Neural crest cell (in vitro differentiated cells): ENCODE data around the gene AANAT. TPM values are rescaled to one million over a fixed set of nuclear protein-coding genes. Genes with fewer than 3 reads are reported as not detected.
"Not testable (repeated sequence)": the region's sequence is repeated elsewhere in the genome, so short reads cannot be mapped to it uniquely, and the experiment has no call there.

Experiments
- DNase-seq: peaks from one replicate; pipeline ENCODE4 v3.0.0; 2021; ENCODE audit warnings: low read depth, mixed read lengths, low spot score
- H3K27ac Mint-ChIP-seq: one replicate; pipeline ENCODE4 v1.8.0; 2021; ENCODE audit warnings: mild to moderate bottlenecking, mixed read lengths; ENCODE audit not compliant: unreplicated experiment
- H3K27me3 Mint-ChIP-seq: 2 replicates; pipeline ENCODE4 v1.8.0; 2021; ENCODE audit warnings: low read depth, mild to moderate bottlenecking, mixed read lengths
- H3K36me3 Mint-ChIP-seq: 2 replicates; pipeline ENCODE4 v1.8.0; 2021; ENCODE audit warnings: low read depth, mild to moderate bottlenecking, mixed read lengths
- H3K4me1 Mint-ChIP-seq: 2 replicates; pipeline ENCODE4 v1.8.0; 2021; ENCODE audit warnings: mixed read lengths
- H3K4me3 Mint-ChIP-seq: one replicate; pipeline ENCODE4 v1.8.0; 2021; ENCODE audit warnings: mild to moderate bottlenecking, mixed read lengths
- H3K9me3 Mint-ChIP-seq: 2 replicates; pipeline ENCODE4 v1.8.0; 2021; ENCODE audit warnings: mixed read lengths
- total RNA-seq: library from RNA; stranded (reverse); gene quantifications from 2 replicates; pipeline ENCODE4 v1.2.1, GENCODE V29; 2021
- TF ChIP-seq, protein P1 (sequence below): fragments of 200-600 bp; sonication (generic); conservative IDR thresholded peaks from 2 replicates; pipeline ENCODE4 v1.5.0; 2021; ENCODE audit warnings: antibody characterized with exemption, mild to moderate bottlenecking

Gene AANAT
- total RNA-seq, 1 donor from 2014 or later, result not detected

DNA sequence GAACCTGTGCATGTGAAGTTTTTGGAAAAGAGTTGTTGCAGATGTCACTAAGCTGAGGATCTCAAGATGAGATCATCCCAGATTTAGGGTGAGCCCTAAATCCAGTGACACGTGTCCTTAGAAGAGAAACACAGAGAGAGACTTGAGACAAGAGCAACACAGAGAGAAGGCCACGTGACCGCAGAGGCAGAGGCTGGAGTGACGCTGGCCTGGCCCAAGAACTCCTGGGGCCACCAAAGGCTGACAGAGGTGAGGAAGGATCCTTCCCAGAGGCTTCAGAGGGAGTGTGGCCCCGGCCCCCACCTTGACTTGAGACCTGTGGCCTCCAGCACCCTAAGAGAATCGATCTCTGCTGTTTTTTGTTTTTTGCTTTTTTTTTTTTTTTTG is 45.9 kb downstream of the AANAT start:
- H3K9me3 Mint-ChIP-seq, result no peaks in the 10 kb centered on the region

GRCh38 chr17:76514355-76514754 is 47.0 kb downstream of the AANAT start:
- not testable (repeated sequence) for H3K27me3 Mint-ChIP-seq, H3K27ac Mint-ChIP-seq, H3K4me3 Mint-ChIP-seq, H3K4me1 Mint-ChIP-seq, DNase-seq, H3K36me3 Mint-ChIP-seq, H3K9me3 Mint-ChIP-seq

More for the DNA sequence above, 45.9 kb downstream of the AANAT start:
- H3K4me3 Mint-ChIP-seq, result no peak overlapping the region
- H3K27me3 Mint-ChIP-seq, result peaks cover 6% of the 10 kb centered on the region
- TF ChIP-seq, protein P1, sequence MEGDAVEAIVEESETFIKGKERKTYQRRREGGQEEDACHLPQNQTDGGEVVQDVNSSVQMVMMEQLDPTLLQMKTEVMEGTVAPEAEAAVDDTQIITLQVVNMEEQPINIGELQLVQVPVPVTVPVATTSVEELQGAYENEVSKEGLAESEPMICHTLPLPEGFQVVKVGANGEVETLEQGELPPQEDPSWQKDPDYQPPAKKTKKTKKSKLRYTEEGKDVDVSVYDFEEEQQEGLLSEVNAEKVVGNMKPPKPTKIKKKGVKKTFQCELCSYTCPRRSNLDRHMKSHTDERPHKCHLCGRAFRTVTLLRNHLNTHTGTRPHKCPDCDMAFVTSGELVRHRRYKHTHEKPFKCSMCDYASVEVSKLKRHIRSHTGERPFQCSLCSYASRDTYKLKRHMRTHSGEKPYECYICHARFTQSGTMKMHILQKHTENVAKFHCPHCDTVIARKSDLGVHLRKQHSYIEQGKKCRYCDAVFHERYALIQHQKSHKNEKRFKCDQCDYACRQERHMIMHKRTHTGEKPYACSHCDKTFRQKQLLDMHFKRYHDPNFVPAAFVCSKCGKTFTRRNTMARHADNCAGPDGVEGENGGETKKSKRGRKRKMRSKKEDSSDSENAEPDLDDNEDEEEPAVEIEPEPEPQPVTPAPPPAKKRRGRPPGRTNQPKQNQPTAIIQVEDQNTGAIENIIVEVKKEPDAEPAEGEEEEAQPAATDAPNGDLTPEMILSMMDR, result no peak
- H3K4me1 Mint-ChIP-seq, result no peaks in the 10 kb centered on the region
- H3K27ac Mint-ChIP-seq, result no peak overlapping the region
- no peak for DNase-seq
- no peaks in the 10 kb centered on the region for H3K36me3 Mint-ChIP-seq

- H3K4me1 Mint-ChIP-seq, result no peaks in the 10 kb centered on the region
- TF ChIP-seq, protein P1, result no peak
- no peaks in the 10 kb centered on the region for H3K27me3 Mint-ChIP-seq
- no peak overlapping the region for H3K4me3 Mint-ChIP-seq
- H3K9me3 Mint-ChIP-seq, result no peaks in the 10 kb centered on the region
- H3K36me3 Mint-ChIP-seq, result no peaks in the 10 kb centered on the region
- DNase-seq, result no peak
- no peak overlapping the region for H3K27ac Mint-ChIP-seq
Observed at GRCh38 chr17:76515274-76515949, 48.0 kb downstream of the AANAT start.

- H3K36me3 Mint-ChIP-seq, result no peaks in the 10 kb centered on the region
- H3K4me1 Mint-ChIP-seq, result no peaks in the 10 kb centered on the region
- TF ChIP-seq, protein P1, result no peak
- no peaks in the 10 kb centered on the region for H3K27me3 Mint-ChIP-seq
- H3K4me3 Mint-ChIP-seq, result no peak overlapping the region
- no peak overlapping the region for H3K27ac Mint-ChIP-seq
- DNase-seq, result no peak
- no peaks in the 10 kb centered on the region for H3K9me3 Mint-ChIP-seq
Observed at GRCh38 chr17:76517638-76518038, 50.2 kb downstream of the AANAT start.

- peak overlapping the region; percentile 57 for H3K27ac Mint-ChIP-seq
- no peaks in the 10 kb centered on the region for H3K36me3 Mint-ChIP-seq
- peaks cover 2% of the 10 kb centered on the region for H3K27me3 Mint-ChIP-seq
- DNase-seq, result no peak
- H3K4me1 Mint-ChIP-seq, result peaks cover 6% of the 10 kb centered on the region
- TF ChIP-seq, protein P1, result no peak
- no peak overlapping the region for H3K4me3 Mint-ChIP-seq
- H3K9me3 Mint-ChIP-seq, result no peaks in the 10 kb centered on the region
Observed at GRCh38 chr17:76519048-76519966, 51.9 kb downstream of the AANAT start.

Other genes starting within 250 kb of the AANAT start
- 50.4 and 54.0 TPM in 2 replicates for gene RNF157, start 227.1 kb upstream of the AANAT start, total RNA-seq
- 18.8 and 21.5 TPM in 2 replicates for gene UBALD2, start 202.3 kb upstream of the AANAT start, total RNA-seq
- 10.6 and 12.3 TPM in 2 replicates for gene QRICH2, start 159.3 kb upstream of the AANAT start, total RNA-seq
- 68.4 and 73.6 TPM in 2 replicates for gene PRPSAP1, start 113.7 kb upstream of the AANAT start, total RNA-seq
- gene SPHK1, start 83.0 kb upstream of the AANAT start, total RNA-seq, result 19.5 and 21.1 TPM in 2 replicates
- gene UBE2O, start 14.5 kb upstream of the AANAT start, total RNA-seq, result 70.0 and 71.4 TPM in 2 replicates
- 2.0 and 3.6 TPM in 2 replicates for gene RHBDF2, start 33.8 kb downstream of the AANAT start, total RNA-seq
- 8.6 and 8.7 TPM in 2 replicates for gene CYGB, start 70.1 kb downstream of the AANAT start, total RNA-seq
- 0.41 and 0.75 TPM in 2 replicates for gene PRCD, start 72.4 kb downstream of the AANAT start, total RNA-seq
- gene ST6GALNAC2, start 118.3 kb downstream of the AANAT start, total RNA-seq, result 4.5 and 5.1 TPM in 2 replicates
- not detected in 2 replicates for gene ST6GALNAC1, start 176.2 kb downstream of the AANAT start, total RNA-seq
- 46.1 and 54.0 TPM in 2 replicates for gene MXRA7, start 243.4 kb downstream of the AANAT start, total RNA-seq